Ishikawa (cell line): Measurements from ENCODE around the gene SCD5.

Experiments used
- CEBPB ChIP-seq: IDR thresholded peaks from 2 replicates; pipeline ENCODE4 v1.6.1; 2012
- CREB1 ChIP-seq: IDR thresholded peaks from 2 replicates; pipeline ENCODE4 v1.6.1; 2012; ENCODE audit warnings: low read depth
- EGR1 ChIP-seq: IDR thresholded peaks from 2 replicates; pipeline ENCODE4 v1.6.1; 2012
- EP300 ChIP-seq: IDR thresholded peaks from 2 replicates; pipeline ENCODE4 v1.6.1; 2012; ENCODE audit warnings: borderline replicate concordance
- FOXM1 ChIP-seq: IDR thresholded peaks from 2 replicates; pipeline ENCODE4 v1.6.1; 2012; ENCODE audit warnings: low read depth, borderline replicate concordance
- NFIC ChIP-seq: IDR thresholded peaks from 2 replicates; pipeline ENCODE4 v1.6.1; 2012
- RAD21 ChIP-seq: IDR thresholded peaks from 2 replicates; pipeline ENCODE4 v1.6.1; 2012; ENCODE audit warnings: low read depth
- TAF1 ChIP-seq: IDR thresholded peaks from 2 replicates; pipeline ENCODE4 v1.6.1; 2012; ENCODE audit warnings: low read depth, mild to moderate bottlenecking
- TCF12 ChIP-seq: IDR thresholded peaks from 2 replicates; pipeline ENCODE4 v1.6.1; 2012; ENCODE audit warnings: low read depth
- TEAD4 ChIP-seq: IDR thresholded peaks from 2 replicates; pipeline ENCODE4 v1.6.1; 2012
- USF1 ChIP-seq: IDR thresholded peaks from 2 replicates; pipeline ENCODE4 v1.6.1; 2012
- YY1 ChIP-seq: IDR thresholded peaks from 2 replicates; pipeline ENCODE4 v1.6.1; 2012; ENCODE audit warnings: low read depth
- ZBTB7A ChIP-seq: IDR thresholded peaks from 2 replicates; pipeline ENCODE4 v1.6.1; 2012; ENCODE audit warnings: low read depth
- TF ChIP-seq, protein P1 (sequence below): IDR thresholded peaks from 2 replicates; pipeline ENCODE4 v1.6.1; 2012

DNA sequence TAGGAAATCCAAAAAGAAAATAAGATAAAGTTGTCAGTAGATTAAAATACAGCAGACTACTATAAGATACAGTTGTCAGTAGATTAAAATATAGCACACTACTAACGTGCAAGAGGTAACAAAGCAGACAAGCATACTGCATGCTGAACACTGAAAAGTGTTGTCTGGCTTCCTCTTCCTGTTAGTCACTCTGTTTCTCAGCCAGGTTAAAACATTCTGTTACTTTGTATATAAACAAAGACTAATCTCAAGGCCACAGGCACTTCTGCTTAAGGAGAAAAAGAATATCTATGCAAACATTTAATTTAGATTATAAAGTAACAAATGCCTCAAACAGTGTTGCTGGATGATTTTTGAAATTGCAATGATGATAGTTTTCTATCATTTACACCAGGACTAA lies 41.0 kb upstream of the SCD5 start:
- TF ChIP-seq NFIC: no peak
- TF ChIP-seq TAF1: no peak
- TF ChIP-seq, protein P1, sequence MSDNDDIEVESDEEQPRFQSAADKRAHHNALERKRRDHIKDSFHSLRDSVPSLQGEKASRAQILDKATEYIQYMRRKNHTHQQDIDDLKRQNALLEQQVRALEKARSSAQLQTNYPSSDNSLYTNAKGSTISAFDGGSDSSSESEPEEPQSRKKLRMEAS: no peak
- no peak for TF ChIP-seq EP300
- no peak for TF ChIP-seq CREB1
- no peak for TF ChIP-seq TEAD4
- no peak for TF ChIP-seq TCF12
- TF ChIP-seq FOXM1: no peak
- no peak for TF ChIP-seq RAD21
- TF ChIP-seq USF1: no peak
- no peak for TF ChIP-seq CEBPB
- no peak for TF ChIP-seq EGR1
- TF ChIP-seq YY1: no peak
- no peak for TF ChIP-seq ZBTB7A
